ENCODE results near the gene IGHMBP2.

Gene IGHMBP2

GRCh38 chr11:68956142-68956541 lies 52.5 kb downstream of the IGHMBP2 start:
- no peak for TF ChIP-seq ZFX (IDR thresholded peaks at IDR 0.05)
- no peak; the same call in 1 of the 2 replicates for TF ChIP-seq CTCF (conservative IDR thresholded peaks at IDR 0.05)
- H3K27ac ChIP-seq = no peak overlapping the region

GRCh38 chr11:68956547-68957254 lies 53.0 kb downstream of the IGHMBP2 start:
- H3K27ac ChIP-seq = no peak overlapping the region
- no peak for TF ChIP-seq CTCF (conservative IDR thresholded peaks at IDR 0.05)
- TF ChIP-seq ZFX (IDR thresholded peaks at IDR 0.05) = no peak

- no peak overlapping the region for H3K27ac ChIP-seq
- TF ChIP-seq ZFX (IDR thresholded peaks at IDR 0.05) = no peak
- no peak for TF ChIP-seq CTCF (conservative IDR thresholded peaks at IDR 0.05)
These were observed 54.5 kb downstream of the IGHMBP2 start for GRCh38 chr11:68958211-68958610.

GRCh38 chr11:68959465-68960293 lies 56.0 kb downstream of the IGHMBP2 start:
- no peak overlapping the region for H3K27ac ChIP-seq
- TF ChIP-seq ZFX (IDR thresholded peaks at IDR 0.05) (no peak), CTCF (conservative IDR thresholded peaks at IDR 0.05) (no peak)

- TF ChIP-seq CTCF (conservative IDR thresholded peaks at IDR 0.05) (no peak), ZFX (IDR thresholded peaks at IDR 0.05) (no peak)
- H3K27ac ChIP-seq = no peak overlapping the region
These were observed 56.8 kb downstream of the IGHMBP2 start for GRCh38 chr11:68960294-68961071.

GRCh38 chr11:68961245-68961644 lies 57.6 kb downstream of the IGHMBP2 start:
- no peak for TF ChIP-seq ZFX (IDR thresholded peaks at IDR 0.05)
- H3K27ac ChIP-seq = no peak overlapping the region

GRCh38 chr11:68962527-68963250 lies 59.0 kb downstream of the IGHMBP2 start:
- TF ChIP-seq CTCF (conservative IDR thresholded peaks at IDR 0.05) (no peak), ZFX (IDR thresholded peaks at IDR 0.05) (no peak)

More at GRCh38 chr11:68962527-68963250, 59.0 kb downstream of the IGHMBP2 start:
- H3K27ac ChIP-seq = no peak overlapping the region

Data from C4-2B (cell line).